ENCODE results near the gene MAP4K2.

The MAP4K2 gene

DNA sequence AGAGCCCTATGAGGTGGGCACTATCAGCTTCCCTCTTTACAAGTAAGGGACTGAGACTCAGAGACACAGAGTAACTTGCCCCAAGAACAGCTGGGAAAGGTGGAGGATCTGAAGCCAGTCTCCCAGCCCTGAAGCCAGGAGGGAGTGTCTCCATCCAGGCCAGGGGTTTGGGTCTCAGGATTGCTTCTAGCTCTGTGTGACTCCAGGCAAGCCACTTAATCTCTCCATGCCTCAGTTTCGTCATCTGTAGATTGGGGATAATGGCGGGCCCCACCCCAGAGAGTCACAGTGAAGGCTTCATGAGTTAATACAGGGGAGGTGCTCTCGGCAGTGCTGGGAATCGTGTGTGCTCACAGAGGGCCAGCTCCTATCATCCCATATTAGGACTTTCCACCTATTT, 10.5 kb downstream of the MAP4K2 start:
- Histone ChIP-seq H3K36me3 (peaks cover 93% of the 10 kb centered on the region), H3K27ac (no peak overlapping the region), H3K4me3 (ENCODE audit: low read depth in 1 of 2, low read length in 1 of 2) (no peak overlapping the region), H3K9me3 (no peaks in the 10 kb centered on the region), H3K4me1 (ENCODE audit: control insufficient read depth in 1 of 2, insufficient read depth in 1 of 2, low read depth in 1 of 2, low read length in 1 of 2) (peaks cover 13 to 15% of the 10 kb centered on the region in 2 experiments), H3K27me3 (no peaks in the 10 kb centered on the region)
- no peak for TF ChIP-seq CTCF (IDR thresholded peaks at IDR 0.05)

- peaks cover 9 to 12% of the 10 kb centered on the region in 2 experiments for H3K4me1 ChIP-seq (ENCODE audit: control insufficient read depth in 1 of 2, insufficient read depth in 1 of 2, low read depth in 1 of 2, low read length in 1 of 2)
- H3K36me3 ChIP-seq, result peaks cover 86% of the 10 kb centered on the region
- no peak for TF ChIP-seq CTCF (IDR thresholded peaks at IDR 0.05)
- no peak overlapping the region for H3K27ac ChIP-seq
- no peaks in the 10 kb centered on the region for H3K27me3 ChIP-seq
- no peaks in the 10 kb centered on the region for H3K9me3 ChIP-seq
- H3K4me3 ChIP-seq (ENCODE audit: low read depth in 1 of 2, low read length in 1 of 2), result no peak overlapping the region
These were observed 11.2 kb downstream of the MAP4K2 start for GRCh38 chr11:64791781-64792291.

GRCh38 chr11:64790205-64791095, 12.6 kb downstream of the MAP4K2 start:
- Histone ChIP-seq H3K36me3 (peaks cover 77% of the 10 kb centered on the region), H3K27me3 (no peaks in the 10 kb centered on the region), H3K4me3 (ENCODE audit: low read depth in 1 of 2, low read length in 1 of 2) (no peak overlapping the region), H3K27ac (no peak overlapping the region), H3K4me1 (ENCODE audit: control insufficient read depth in 1 of 2, insufficient read depth in 1 of 2, low read depth in 1 of 2, low read length in 1 of 2) (peaks cover 0 to 5% of the 10 kb centered on the region in 2 experiments), H3K9me3 (no peaks in the 10 kb centered on the region)
- TF ChIP-seq CTCF (IDR thresholded peaks at IDR 0.05), result no peak

DNA sequence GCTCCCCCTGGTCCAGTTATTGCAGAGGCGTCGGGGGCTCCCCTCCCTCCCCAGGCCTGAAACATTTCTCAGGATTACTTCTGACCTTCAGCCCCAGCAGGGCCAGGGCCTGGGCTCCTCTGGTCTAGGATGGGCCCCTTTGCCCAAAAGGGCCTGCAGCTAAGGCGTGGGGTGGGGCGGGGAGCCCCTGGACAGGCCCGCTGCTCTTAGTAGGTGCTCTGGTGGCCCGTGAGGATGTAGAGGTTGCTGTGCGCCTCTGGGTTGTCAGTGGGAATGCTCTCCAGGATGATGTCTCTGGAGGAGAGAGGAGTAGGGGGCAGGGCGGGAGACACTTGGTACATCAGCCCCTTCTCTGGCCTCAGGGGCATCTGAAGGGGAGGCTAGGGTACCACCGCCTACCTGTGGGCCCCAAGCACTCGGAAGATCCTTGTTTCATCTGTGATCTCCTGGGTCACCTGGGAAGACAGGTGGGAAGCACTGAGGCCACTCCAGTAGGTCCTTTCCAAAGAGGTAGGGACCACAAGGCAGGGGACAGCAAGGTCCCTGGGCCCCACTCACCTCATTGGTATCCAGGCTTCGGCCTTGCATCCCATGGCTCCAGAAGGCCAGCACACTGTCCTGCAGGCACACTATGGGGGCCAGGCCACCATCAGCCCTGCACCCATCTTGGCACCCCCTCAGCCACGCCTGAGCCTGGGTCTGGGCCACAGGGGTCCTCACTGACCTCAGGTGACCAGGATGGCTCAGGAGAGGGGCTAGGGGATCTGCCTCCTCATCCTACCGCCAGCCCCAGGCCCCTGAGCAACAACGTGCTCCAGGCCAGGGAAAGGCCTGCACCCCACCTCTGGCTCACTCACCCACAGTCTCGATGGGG, 13.4 kb downstream of the MAP4K2 start:
- Histone ChIP-seq H3K27ac (no peak overlapping the region), H3K4me3 (ENCODE audit: low read depth in 1 of 2, low read length in 1 of 2) (no peak overlapping the region), H3K36me3 (peaks cover 73% of the 10 kb centered on the region)

More for the DNA sequence above, 13.4 kb downstream of the MAP4K2 start:
- H3K4me1 ChIP-seq (ENCODE audit: control insufficient read depth in 1 of 2, insufficient read depth in 1 of 2, low read depth in 1 of 2, low read length in 1 of 2), result peaks cover 0 to 5% of the 10 kb centered on the region in 2 experiments
- no peak for TF ChIP-seq CTCF (IDR thresholded peaks at IDR 0.05)
- H3K9me3 ChIP-seq, result no peaks in the 10 kb centered on the region
- H3K27me3 ChIP-seq, result no peaks in the 10 kb centered on the region

Data from neutrophil (primary cell).